GM19438 (cell line): Measurements from ENCODE around the gene ZFP91.

Experiments
- ATAC-seq: cut with Tn5 transposase; IDR thresholded peaks from one replicate; pipeline ENCODE4 v1.9.1; 2021; ENCODE audit warnings: low read depth; ENCODE audit not compliant: unreplicated experiment

The ZFP91 gene

DNA sequence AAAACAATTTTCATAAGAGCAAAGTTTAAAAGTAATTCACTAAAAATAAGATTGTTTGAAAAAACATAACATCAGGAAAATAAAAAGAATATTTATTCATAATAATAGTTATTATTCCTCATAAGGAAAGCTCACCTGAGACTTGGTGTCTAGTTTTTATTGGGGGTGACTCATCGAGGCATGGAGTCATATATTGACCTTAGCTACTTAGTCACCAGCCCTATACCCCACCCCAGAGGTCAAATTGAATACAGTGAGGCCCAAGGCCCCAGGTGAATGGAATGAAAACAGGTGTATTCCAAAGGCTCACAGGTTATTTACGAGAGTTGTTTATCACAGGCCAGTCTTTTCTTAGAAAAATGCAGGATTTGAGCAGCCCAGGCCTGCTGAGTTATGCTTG lies 80.5 kb downstream of the ZFP91 start:
- ATAC-seq, result no peak

DNA sequence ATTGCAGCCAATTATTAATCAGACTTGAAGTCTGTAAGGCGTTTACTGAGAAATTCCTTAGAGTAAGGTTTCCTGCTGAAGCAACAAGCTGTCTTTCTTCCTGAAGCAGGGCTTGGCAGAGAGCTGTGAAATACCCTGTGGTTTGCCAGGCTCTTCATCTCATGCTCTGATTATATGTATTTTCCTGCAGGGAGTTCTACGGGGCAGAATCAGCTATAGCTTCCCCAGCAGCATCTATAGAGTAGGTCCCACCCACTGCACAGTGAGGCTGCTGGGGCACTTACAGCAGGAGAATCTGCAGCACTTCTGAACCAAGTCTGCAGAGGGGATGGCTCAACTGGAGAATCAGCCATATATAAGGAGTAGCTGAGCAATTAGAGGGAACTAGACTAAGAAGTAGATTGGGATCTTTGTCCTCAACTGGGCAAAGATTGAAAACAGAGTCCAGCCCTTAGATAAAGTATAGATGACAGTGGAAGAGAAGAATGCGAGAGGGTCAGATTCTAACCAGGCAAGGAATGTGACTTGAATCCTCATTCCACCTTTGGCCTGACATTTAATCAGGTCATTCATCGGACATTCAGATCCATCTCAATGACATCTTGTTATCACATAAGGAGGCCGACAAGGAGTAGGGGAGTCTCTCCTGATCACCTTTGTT lies 81.2 kb downstream of the ZFP91 start:
- no peak for ATAC-seq
